Mesenchymal stem cell (in vitro differentiated cells and primary cell): ENCODE data around the gene CEP83.

Experiments used
- DNase-seq: peaks from one replicate; pipeline ENCODE4 v3.0.0-alpha.2; 2013
- H2AFZ ChIP-seq: one replicate; pipeline ENCODE4 v1.6.1; 2013; ENCODE audit warnings: low read depth, mild to moderate bottlenecking, control low read depth, inconsistent platforms, low read length, moderate library complexity
- H2AK5ac ChIP-seq: 2 replicates; pipeline ENCODE4 v1.6.1; 2013; ENCODE audit warnings: low read length, moderate library complexity, mild to moderate bottlenecking, inconsistent platforms; ENCODE audit not compliant: severe bottlenecking
- H2BK120ac ChIP-seq: one replicate; pipeline ENCODE4 v1.6.1; 2013; ENCODE audit warnings: low read depth, mild to moderate bottlenecking, inconsistent platforms, low read length, moderate library complexity
- H2BK12ac ChIP-seq, 2 experiments: one replicate each; pipeline ENCODE4 v1.6.1; 2013; ENCODE audit warnings: inconsistent platforms in 2 of 2, low read length in 2 of 2, mild to moderate bottlenecking in 2 of 2, moderate library complexity in 2 of 2, control low read depth in 1 of 2
- H2BK15ac ChIP-seq: one replicate; pipeline ENCODE4 v1.6.1; 2013; ENCODE audit warnings: mild to moderate bottlenecking, low read depth, inconsistent platforms; ENCODE audit not compliant: poor library complexity, severe bottlenecking
- H2BK5ac ChIP-seq: 2 replicates; pipeline ENCODE4 v1.6.1; 2013; ENCODE audit warnings: low read depth, mild to moderate bottlenecking, low read length, control low read depth, inconsistent platforms; ENCODE audit not compliant: poor library complexity, severe bottlenecking
- H3K14ac ChIP-seq, 2 experiments: one replicate each; pipeline ENCODE4 v1.6.1; 2013; ENCODE audit warnings: inconsistent platforms in 2 of 2, low read length in 2 of 2, control low read depth in 1 of 2, mild to moderate bottlenecking in 1 of 2, moderate library complexity in 1 of 2
- H3K18ac ChIP-seq, 2 experiments: one replicate each; pipeline ENCODE4 v1.6.1; 2013; ENCODE audit warnings: inconsistent platforms in 2 of 2, low read length in 2 of 2, control low read depth in 1 of 2, low read depth in 1 of 2, mild to moderate bottlenecking in 1 of 2
- H3K23ac ChIP-seq, 2 experiments: one replicate each; pipeline ENCODE4 v1.6.1; 2013; ENCODE audit warnings: inconsistent platforms in 2 of 2, low read length in 2 of 2, mild to moderate bottlenecking in 2 of 2, moderate library complexity in 2 of 2, control low read depth in 1 of 2
- H3K27ac ChIP-seq: 2 replicates; pipeline ENCODE4 v1.5.1; 2013; ENCODE audit warnings: mild to moderate bottlenecking, moderate library complexity, low read length, control low read depth, inconsistent platforms; ENCODE audit not compliant: poor library complexity, severe bottlenecking
- H3K27me3 ChIP-seq, 2 experiments: 2 replicates each; pipeline versions ENCODE4 v1.6.1 to v1.7.0; 2013; ENCODE audit warnings: low read length in 2 of 2, mild to moderate bottlenecking in 2 of 2, moderate library complexity in 2 of 2, control low read depth in 1 of 2, inconsistent platforms in 1 of 2; ENCODE audit not compliant: control insufficient read depth in 1 of 2, insufficient read depth in 1 of 2
- H3K36me3 ChIP-seq, 2 experiments: 2 replicates each; pipeline versions ENCODE4 v1.6.1 to v1.7.0; 2013; ENCODE audit warnings: low read length in 2 of 2, control low read depth in 1 of 2, inconsistent platforms in 1 of 2, low read depth in 1 of 2, mild to moderate bottlenecking in 1 of 2; ENCODE audit not compliant: insufficient read depth in 2 of 2, control insufficient read depth in 1 of 2
- H3K4ac ChIP-seq, 2 experiments: one replicate each; pipeline ENCODE4 v1.6.1; 2013; ENCODE audit warnings: inconsistent platforms in 2 of 2, low read length in 2 of 2, mild to moderate bottlenecking in 2 of 2, moderate library complexity in 2 of 2, control low read depth in 1 of 2, low read depth in 1 of 2
- H3K4me1 ChIP-seq: 2 replicates; pipeline ENCODE4 v1.6.1; 2013; ENCODE audit warnings: low read depth, low read length, control low read depth; ENCODE audit not compliant: control insufficient read depth, insufficient read depth
- H3K4me2 ChIP-seq: 2 replicates; pipeline ENCODE4 v1.6.1; 2013; ENCODE audit warnings: low read length, mild to moderate bottlenecking, inconsistent platforms; ENCODE audit not compliant: poor library complexity, severe bottlenecking
- H3K4me3 ChIP-seq, 2 experiments: 2 replicates each; pipeline versions ENCODE4 v1.5.1 to v1.7.0; 2013; ENCODE audit warnings: low read length in 2 of 2, mild to moderate bottlenecking in 2 of 2, control low read depth in 1 of 2, low read depth in 1 of 2; ENCODE audit not compliant: insufficient read depth in 1 of 2
- H3K79me1 ChIP-seq: replicated peaks from 2 replicates; pipeline ENCODE4 v1.6.1; 2013; ENCODE audit warnings: mild to moderate bottlenecking, control low read depth, low read length, inconsistent platforms; ENCODE audit not compliant: poor library complexity, severe bottlenecking
- H3K9ac ChIP-seq: 2 replicates; pipeline ENCODE4 v1.7.0; 2013; ENCODE audit warnings: mild to moderate bottlenecking, low read length, moderate library complexity
- H3K9me3 ChIP-seq: 2 replicates; pipeline ENCODE4 v1.7.0; 2013; ENCODE audit warnings: mild to moderate bottlenecking, low read length; ENCODE audit not compliant: control insufficient read depth
- H4K8ac ChIP-seq: one replicate; pipeline ENCODE4 v1.6.1; 2013; ENCODE audit warnings: inconsistent platforms, mild to moderate bottlenecking, low read length, moderate library complexity
- H4K91ac ChIP-seq: one replicate; pipeline ENCODE4 v1.6.1; 2013; ENCODE audit warnings: mild to moderate bottlenecking, low read length, inconsistent platforms
- WGBS: methylation state at CpG from one replicate; pipeline ENCODE4 v1.1.7; 2013; ENCODE audit warnings: mixed read lengths; 5-methylcytosine and 5-hydroxymethylcytosine counted together

The CEP83 gene

DNA sequence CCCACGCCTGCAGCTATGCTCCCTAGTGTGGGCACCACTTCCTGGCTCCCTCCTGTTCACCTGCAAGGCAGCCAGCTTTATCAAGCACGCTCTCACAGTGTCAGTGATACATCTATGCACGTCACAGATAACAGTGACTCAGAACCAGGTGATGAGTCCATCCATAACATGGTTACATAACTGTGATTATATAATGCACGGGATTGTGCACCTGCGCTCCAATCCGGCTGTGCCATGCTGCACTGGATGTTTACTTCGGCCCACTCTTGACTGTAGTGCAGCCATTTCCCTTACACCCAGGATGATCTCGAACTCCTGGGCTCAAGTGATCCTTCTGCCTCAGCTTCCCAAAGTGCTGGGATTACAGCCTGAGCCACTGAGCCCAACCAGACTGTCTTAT is 38.4 kb upstream of the CEP83 start:
- H2AK5ac ChIP-seq = no peak overlapping the region
- H3K36me3 ChIP-seq = no peaks in the 10 kb centered on the region
- H2AFZ ChIP-seq = no peak overlapping the region
- H3K4me3 ChIP-seq = peak overlapping the region in 1 of 2 experiments; percentile 23
- no peak overlapping the region for H2BK12ac ChIP-seq
- peak overlapping the region in 1 of 2 experiments; percentile 61 for H3K14ac ChIP-seq
- no peak overlapping the region for H2BK15ac ChIP-seq
- no peak overlapping the region for H3K18ac ChIP-seq
- no peaks in the 10 kb centered on the region for H3K27me3 ChIP-seq
- H3K4me1 ChIP-seq = no peaks in the 10 kb centered on the region
- 84% methylated on average over 8 of the region's 8 CpGs for WGBS
- no peak overlapping the region for H2BK120ac ChIP-seq
- no peak overlapping the region for H3K23ac ChIP-seq
- H2BK5ac ChIP-seq = no peak overlapping the region
- H4K91ac ChIP-seq = no peak overlapping the region
- no peaks in the 10 kb centered on the region for H3K79me1 ChIP-seq
- no peak for DNase-seq
- no peak overlapping the region for H3K4me2 ChIP-seq
- H3K27ac ChIP-seq = no peak overlapping the region
- no peak overlapping the region for H4K8ac ChIP-seq
- H3K9me3 ChIP-seq = no peaks in the 10 kb centered on the region
- H3K9ac ChIP-seq = no peak overlapping the region
- H3K4ac ChIP-seq = no peak overlapping the region

DNA sequence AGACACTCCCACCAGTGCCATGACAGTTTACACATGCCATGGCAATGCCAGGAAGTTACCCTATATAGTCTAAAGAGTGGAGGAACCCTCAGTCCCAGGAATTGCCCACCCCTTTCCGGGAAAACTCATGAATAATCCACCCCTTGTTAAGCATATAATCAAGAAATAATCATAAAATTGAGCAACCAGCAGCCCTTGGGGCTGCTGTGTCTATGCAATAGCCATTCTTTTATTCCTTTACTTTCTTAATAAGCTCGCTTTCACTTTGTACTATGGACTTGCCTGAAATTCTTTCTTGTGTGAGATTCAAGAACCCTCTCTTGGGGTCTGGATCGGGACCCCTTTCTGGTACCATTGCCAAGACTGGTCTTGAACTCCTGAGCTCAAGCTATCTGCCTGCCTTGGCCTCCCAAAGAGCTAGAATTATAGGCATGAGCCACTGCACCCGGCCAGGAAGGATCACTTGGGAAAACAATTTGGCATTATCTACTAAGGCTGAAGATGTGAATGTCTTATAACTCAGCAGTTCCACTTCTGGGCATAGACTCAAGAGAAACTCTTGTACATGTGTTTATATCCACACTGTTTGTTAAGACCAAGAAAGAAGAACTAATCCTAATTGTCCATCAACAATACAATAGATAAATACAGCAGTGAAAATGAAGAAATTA is 35.9 kb upstream of the CEP83 start:
- no peak overlapping the region for H2AFZ ChIP-seq
- no peak overlapping the region for H2BK120ac ChIP-seq
- no peaks in the 10 kb centered on the region for H3K4me1 ChIP-seq
- H3K27me3 ChIP-seq = peaks cover 0 to 6% of the 10 kb centered on the region in 2 experiments
- H3K36me3 ChIP-seq = no peaks in the 10 kb centered on the region
- no peaks in the 10 kb centered on the region for H3K79me1 ChIP-seq
- no peak overlapping the region for H3K4me3 ChIP-seq
- H3K23ac ChIP-seq = no peak overlapping the region
- H2BK12ac ChIP-seq = no peak overlapping the region
- DNase-seq = no peak
- no peaks in the 10 kb centered on the region for H3K9me3 ChIP-seq
- no peak overlapping the region for H3K9ac ChIP-seq
- no peak overlapping the region for H3K14ac ChIP-seq
- no peak overlapping the region for H2BK15ac ChIP-seq
- H3K4ac ChIP-seq = no peak overlapping the region
- no peak overlapping the region for H4K8ac ChIP-seq
- no peak overlapping the region for H3K27ac ChIP-seq
- no peak overlapping the region for H4K91ac ChIP-seq
- no peak overlapping the region for H2AK5ac ChIP-seq
- no peak overlapping the region for H2BK5ac ChIP-seq
- H3K4me2 ChIP-seq = no peak overlapping the region
- no peak overlapping the region for H3K18ac ChIP-seq
- 80% methylated on average over 4 of the region's 4 CpGs for WGBS

DNA sequence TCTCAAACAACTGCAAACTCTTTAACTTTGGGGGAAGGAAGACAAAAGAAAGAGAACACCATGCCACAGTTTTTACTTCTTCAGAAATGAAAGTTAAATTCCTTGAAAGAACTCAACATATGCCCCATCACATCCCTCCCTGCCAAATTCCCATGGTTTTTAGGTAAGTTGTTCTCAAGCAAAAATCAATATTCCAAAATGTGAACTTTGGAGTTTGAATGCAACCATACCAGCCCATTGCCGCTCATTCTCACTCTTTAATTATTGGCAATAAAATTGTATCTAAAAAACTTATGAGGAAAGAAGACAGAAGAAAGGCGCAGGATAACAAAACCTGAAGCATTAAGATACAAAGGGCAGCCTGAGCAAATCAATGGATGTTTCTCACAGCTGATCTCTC is 31.8 kb upstream of the CEP83 start:
- H2BK15ac ChIP-seq = no peak overlapping the region
- no peak overlapping the region for H3K4me3 ChIP-seq
- no peak overlapping the region for H3K23ac ChIP-seq
- no peaks in the 10 kb centered on the region for H3K9me3 ChIP-seq
- no peak overlapping the region for H2BK120ac ChIP-seq
- no CpG with 5 or more reads among the region's 2 CpGs for WGBS
- DNase-seq = no peak
- H3K36me3 ChIP-seq = no peaks in the 10 kb centered on the region
- no peak overlapping the region for H4K91ac ChIP-seq
- no peak overlapping the region for H2BK5ac ChIP-seq
- H3K9ac ChIP-seq = no peak overlapping the region
- no peak overlapping the region for H3K4me2 ChIP-seq
- H3K4ac ChIP-seq = no peak overlapping the region
- H3K27me3 ChIP-seq = peaks cover 4 to 7% of the 10 kb centered on the region in 2 experiments
- no peak overlapping the region for H2AK5ac ChIP-seq
- H3K18ac ChIP-seq = no peak overlapping the region
- H3K79me1 ChIP-seq = no peaks in the 10 kb centered on the region
- no peaks in the 10 kb centered on the region for H3K4me1 ChIP-seq
- no peak overlapping the region for H3K27ac ChIP-seq
- H3K14ac ChIP-seq = no peak overlapping the region
- H4K8ac ChIP-seq = no peak overlapping the region
- no peak overlapping the region for H2AFZ ChIP-seq
- H2BK12ac ChIP-seq = no peak overlapping the region

DNA sequence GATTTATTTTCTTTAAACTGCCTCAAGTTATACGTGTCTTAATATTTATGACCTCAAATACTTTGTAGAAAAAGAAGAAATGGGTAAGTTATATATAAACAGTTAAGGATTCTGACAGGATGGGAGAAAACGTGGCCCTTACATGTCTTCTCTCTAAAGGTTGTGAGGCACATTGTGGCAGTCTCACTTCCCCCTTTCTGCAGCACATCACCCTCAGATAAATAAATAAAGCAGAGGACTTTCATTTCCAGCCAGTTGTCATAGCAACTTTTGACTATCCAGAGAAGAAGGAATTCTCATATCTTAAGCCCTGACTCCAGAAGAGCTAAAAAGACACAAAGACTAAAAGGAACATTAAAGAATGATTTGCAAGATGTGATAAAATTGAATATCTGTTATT is 28.8 kb upstream of the CEP83 start:
- no peak overlapping the region for H2BK5ac ChIP-seq
- peaks cover 4 to 7% of the 10 kb centered on the region in 2 experiments for H3K27me3 ChIP-seq
- no peak overlapping the region for H2BK12ac ChIP-seq
- no peaks in the 10 kb centered on the region for H3K4me1 ChIP-seq
- no peak overlapping the region for H4K8ac ChIP-seq
- no peak overlapping the region for H2BK15ac ChIP-seq
- no peaks in the 10 kb centered on the region for H3K79me1 ChIP-seq
- H4K91ac ChIP-seq = no peak overlapping the region
- WGBS = 15% methylated on average over 1 of the region's 2 CpGs
- no peak overlapping the region for H3K23ac ChIP-seq
- H3K4me3 ChIP-seq = no peak overlapping the region
- DNase-seq = peak; percentile 38
- H2AFZ ChIP-seq = no peak overlapping the region
- H3K27ac ChIP-seq = no peak overlapping the region
- no peak overlapping the region for H2AK5ac ChIP-seq
- H3K4ac ChIP-seq = no peak overlapping the region
- H3K18ac ChIP-seq = no peak overlapping the region
- no peak overlapping the region for H2BK120ac ChIP-seq
- H3K36me3 ChIP-seq = no peaks in the 10 kb centered on the region
- no peak overlapping the region for H3K4me2 ChIP-seq
- H3K14ac ChIP-seq = no peak overlapping the region
- no peaks in the 10 kb centered on the region for H3K9me3 ChIP-seq
- no peak overlapping the region for H3K9ac ChIP-seq
